Stimulated activated CD4-positive, alpha-beta T cell treated with anti-CD3 and anti-CD28 coated beads, Interleukin-12 subunit alpha, Interleukin-12 subunit beta, amount 100 ng/mL, for 24 hours (primary cell): Measurements from ENCODE around the gene MAP3K4.
"Not testable (repeated sequence)": the region's sequence is repeated elsewhere in the genome, so short reads cannot be mapped to it uniquely, and the experiment has no call there.

Experiments used
- DNase-seq, 2 experiments: peaks; one replicate each; pipeline ENCODE4 v3.0.0-alpha.2; 2020; ENCODE audit warnings: low read depth in 2 of 2

MAP3K4 gene

DNA sequence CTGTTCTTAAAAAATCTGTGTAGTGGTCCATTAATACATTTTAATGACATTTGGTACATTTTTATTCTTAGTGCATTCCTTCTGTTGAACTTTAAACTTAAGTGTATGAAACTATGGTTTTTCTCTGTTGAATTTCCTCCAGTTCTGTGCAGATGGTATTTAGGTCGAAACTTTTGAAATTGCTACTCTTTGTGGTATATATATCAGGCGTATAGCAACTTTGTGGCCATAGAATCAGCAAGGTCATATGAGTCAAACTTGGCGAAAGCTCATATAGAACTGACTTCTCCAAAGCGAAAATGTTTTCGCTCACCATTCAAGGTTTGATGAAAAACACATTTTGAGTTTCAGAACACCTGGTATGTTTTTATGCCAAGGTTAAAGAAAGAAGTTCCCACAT is 93.7 kb downstream of the MAP3K4 start:
- DNase-seq = no peak

- no peak for DNase-seq
Measured at GRCh38 chr6:161088676-161089328, 97.2 kb downstream of the MAP3K4 start.

DNA sequence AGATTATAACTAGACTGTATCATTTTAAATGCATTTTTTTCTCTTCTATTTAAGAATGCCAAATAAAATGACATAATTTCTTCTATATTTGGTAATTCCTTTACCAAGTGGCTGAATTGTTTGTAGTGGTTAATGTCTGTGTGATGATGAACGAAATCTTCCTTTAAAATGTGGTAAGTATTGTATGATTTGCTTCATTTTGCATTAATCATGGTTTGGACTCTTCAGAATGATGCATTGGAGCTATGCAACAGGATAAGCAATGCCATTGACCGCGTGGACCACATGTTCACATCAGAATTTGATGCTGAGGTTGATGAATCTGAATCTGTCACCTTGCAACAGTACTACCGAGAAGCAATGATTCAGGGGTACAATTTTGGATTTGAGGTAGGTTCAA is 99.6 kb downstream of the MAP3K4 start:
- no peak for DNase-seq

DNA sequence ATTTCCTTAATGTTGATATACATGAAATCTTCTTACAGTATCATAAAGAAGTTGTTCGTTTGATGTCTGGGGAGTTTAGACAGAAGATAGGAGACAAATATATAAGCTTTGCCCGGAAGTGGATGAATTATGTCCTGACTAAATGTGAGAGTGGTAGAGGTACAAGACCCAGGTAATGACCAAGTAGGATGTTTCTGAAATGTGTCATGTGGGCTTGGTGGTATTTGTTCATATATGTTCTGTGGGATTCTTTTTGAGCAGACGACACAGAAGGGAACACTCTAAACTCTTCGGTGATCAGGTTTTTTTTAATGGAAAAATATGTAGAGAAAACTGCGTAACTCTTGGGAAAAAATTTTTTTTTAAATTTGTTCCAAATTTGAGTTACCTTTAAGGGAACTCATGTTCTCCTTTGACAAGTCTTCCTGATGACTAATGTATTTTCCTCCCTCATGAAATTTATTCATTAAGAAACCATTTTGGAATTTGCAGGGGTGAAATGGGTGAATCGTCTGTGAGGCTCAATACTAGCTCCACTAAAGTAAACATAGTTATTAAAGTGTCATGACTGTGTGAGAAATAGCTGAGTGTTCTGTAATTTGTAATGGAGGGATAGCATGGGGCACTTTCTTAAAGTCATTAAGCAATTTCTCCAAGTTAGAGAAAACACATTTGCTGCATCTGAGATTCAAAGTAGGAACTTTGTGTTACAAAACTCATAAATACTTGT is 100.6 kb downstream of the MAP3K4 start:
- no peak for DNase-seq

- no peak for DNase-seq
Measured at GRCh38 chr6:161094955-161095354, 103.4 kb downstream of the MAP3K4 start.

DNA sequence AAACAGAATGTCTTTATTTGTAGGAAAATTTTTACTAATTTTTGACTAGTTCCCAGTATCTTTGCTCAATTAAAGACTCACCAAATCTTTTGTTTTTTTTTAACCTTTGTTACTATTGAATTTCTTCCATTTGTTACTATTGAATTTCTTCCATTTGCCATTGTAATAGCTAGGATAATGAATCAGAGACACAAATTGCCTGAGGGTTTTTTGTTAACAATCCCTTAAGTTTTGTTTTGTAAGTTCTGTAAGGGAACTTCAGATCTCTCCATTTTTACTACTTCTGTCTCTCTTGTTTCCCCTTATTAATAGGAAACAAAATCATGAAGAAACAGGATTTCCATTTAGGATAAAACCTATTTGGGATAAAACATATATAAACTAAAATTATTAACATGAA is 104.3 kb downstream of the MAP3K4 start:
- no peak for DNase-seq

- no peak for DNase-seq
Measured at GRCh38 chr6:161100072-161100471, 108.5 kb downstream of the MAP3K4 start.

- no peak for DNase-seq
Measured at GRCh38 chr6:161101517-161101916, 109.9 kb downstream of the MAP3K4 start.

DNA sequence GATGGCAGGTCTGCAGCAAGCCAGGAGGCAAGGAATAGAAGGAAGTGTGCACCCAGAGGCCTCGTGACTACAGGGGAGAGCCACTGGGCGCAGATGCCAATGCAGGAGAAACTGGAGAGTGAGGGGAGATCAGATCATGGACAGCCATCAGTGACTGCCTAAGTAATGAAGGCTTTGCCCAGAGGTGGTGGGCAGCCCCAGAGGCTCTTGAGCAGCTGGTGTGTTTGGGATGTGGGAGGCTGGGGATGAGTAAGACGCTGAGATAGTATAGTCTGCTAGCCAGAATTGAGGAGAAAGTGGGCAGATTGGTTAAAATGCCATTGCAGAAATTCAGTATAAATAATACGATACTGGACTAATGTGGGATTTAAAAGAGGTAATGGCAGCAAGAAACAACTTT is 111.9 kb downstream of the MAP3K4 start:
- DNase-seq = no peak

DNA sequence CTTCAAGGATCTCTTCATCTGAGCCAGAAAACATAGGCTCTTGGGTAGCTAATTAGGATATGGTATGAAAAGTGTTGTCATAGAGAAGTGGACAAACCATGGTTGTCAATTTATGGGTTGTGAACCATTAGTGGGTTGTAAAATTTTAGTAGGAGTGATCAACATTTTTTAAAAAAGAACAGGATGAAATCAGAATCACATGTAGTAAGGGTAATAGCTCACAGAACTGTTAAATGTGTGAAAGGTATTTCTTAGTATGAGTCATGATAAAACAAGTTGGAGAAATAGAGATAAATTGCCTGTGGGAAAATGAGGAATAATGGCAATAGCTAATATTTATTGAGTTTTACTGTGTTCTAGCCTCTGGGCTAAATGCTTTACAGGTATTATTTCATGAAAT is 113.4 kb downstream of the MAP3K4 start:
- DNase-seq = no peak

GRCh38 chr6:161105408-161105807 is 113.8 kb downstream of the MAP3K4 start:
- DNase-seq = no peak

- no peak for DNase-seq
Measured at GRCh38 chr6:161107779-161108730, 116.5 kb downstream of the MAP3K4 start.

DNA sequence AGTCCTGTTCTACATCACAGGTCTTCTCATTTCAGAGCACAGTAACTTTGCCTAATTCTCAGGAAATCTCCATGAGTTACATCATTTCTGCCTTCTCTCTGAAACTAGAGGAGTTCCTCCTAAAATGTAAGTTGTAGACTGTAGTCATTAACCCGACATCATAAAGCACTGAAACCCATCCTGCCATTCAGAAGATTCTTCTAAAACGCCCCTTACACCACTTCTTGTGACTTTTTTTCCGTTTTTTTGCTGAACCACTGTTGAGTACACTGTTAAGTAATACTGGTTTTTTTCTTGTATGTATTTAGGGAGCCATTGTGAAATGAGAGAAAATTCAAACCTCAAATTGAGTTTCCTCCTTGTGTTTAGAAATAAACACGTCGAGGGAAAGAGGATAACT is 117.3 kb downstream of the MAP3K4 start:
- DNase-seq = no peak

DNA sequence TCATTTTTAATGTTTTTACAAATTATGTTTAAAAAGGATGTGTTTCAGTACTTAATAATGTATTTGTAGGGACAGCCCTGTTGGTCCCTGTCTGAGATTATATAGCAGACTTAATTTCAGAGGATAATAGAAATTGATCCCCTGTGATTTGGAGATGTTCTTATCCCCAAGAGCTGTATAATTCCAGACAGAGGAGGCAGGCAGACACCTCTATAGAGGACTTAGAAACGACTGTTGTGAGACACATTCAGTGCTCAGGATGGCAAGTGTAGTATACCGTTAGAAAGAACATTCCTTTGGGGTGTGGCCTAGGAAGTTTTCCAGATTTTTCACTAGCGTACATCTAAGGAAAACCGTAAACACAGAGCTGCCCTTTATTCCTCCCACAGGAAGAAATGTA is 117.8 kb downstream of the MAP3K4 start:
- no peak for DNase-seq

- DNase-seq = no peak
Measured at GRCh38 chr6:161110028-161110779, 118.6 kb downstream of the MAP3K4 start.

DNA sequence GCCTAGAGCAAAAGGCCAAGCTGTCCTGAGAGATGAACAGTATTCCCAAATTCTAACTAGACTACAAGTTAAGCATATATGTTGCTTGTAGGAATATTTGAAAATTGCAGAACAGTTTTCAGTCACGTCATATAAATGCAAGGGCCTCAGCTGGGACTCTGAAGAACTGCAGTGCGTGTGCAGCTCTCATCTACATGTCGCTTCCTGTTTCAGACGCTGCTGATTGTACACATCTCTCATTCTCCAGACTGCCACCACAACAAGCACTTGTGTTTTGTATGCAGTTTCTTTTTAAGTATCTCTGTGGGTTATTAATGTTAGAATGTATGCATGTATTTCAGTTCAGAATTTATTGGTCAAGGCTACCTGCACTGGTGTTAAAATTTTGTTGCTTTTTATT is 119.7 kb downstream of the MAP3K4 start:
- DNase-seq = no peak

DNA sequence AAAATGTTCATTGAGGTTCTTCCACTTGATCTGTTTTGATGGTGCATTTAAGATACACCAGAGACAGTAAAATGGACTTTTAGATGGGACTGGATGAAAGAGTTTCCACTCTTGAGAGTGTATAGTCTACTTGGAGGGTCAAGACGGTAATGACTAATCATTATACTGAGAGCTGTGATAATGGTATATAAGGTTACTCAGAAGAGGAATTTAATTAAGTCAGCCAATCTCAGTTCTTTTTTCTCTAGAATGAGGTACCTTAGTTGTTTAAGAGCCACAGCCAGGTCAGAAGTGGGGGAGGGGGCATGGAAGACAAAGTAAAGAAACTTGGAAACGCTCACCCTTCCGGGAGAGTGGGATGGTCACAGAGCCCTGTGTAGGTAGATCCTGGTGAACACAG is 123.9 kb downstream of the MAP3K4 start:
- no peak for DNase-seq

DNA sequence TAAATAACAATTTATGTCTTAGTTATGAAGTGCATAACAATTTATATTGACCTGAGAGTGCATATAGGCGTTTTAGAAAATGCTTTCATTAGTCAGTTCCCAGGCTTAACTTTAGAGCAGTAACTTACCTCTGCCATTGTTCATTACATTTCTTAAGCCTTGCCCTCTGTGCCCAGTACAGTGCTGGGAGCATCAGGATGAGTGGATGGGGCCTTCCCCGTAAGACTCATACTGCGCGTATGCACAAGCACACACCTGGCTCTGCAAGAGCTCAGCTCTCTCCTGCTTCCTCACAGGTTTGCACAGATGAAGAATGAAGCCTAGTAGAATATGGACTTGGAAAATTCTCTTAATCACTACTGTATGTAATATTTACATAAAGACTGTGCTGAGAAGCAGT is 125.0 kb downstream of the MAP3K4 start:
- DNase-seq = no peak

GRCh38 chr6:161117308-161117707 is 125.7 kb downstream of the MAP3K4 start:
- DNase-seq = no peak

- no peak for DNase-seq
Measured at GRCh38 chr6:161117942-161118341, 126.4 kb downstream of the MAP3K4 start.

DNA sequence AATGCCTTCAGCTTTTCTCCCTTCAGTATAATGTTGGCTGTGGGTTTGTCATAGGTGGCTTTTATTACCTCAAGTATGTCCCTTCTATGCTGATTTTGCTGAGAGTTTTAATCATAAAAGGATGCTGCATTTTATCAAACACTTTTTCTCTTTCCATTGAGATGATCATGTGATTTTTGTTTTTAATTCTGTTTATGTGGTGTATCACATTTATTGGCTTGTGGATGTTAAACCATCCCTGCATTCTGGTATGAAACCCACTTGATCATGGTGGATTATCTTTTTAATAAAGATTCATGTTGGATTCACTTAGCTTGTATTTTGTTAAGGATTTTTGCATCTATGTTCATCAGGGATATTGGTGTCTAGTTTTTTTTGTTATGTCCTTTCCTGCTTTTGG is 131.8 kb downstream of the MAP3K4 start:
- DNase-seq = not testable (repeated sequence)

- no peak for DNase-seq
Measured at GRCh38 chr6:161125591-161125990, 134.0 kb downstream of the MAP3K4 start.
